Myocyte (in vitro differentiated cells): ENCODE data around the gene PRDM15. TPM values are rescaled to one million over a fixed set of nuclear protein-coding genes. Genes with fewer than 3 reads are reported as not detected.

Source experiments
- DNase-seq: peaks from one replicate; pipeline ENCODE4 v3.0.0-alpha.2; 2012; ENCODE audit warnings: low read depth
- total RNA-seq: library from RNA; depleted of rRNA; stranded (reverse); fragments of >200 nt; gene quantifications from 2 replicates; pipeline ENCODE4 v1.2.3, GENCODE V29; 2014

PRDM15 gene
- total RNA-seq, 1 donor from 2014 or later, result 10.2 TPM

GRCh38 chr21:41765973-41766882 is 112.9 kb downstream of the PRDM15 start:
- DNase-seq, result no peak

- DNase-seq, result no peak
Measured at GRCh38 chr21:41765420-41765821, 113.7 kb downstream of the PRDM15 start.

- no peak for DNase-seq
Measured at GRCh38 chr21:41764558-41765419, 114.4 kb downstream of the PRDM15 start.

GRCh38 chr21:41763996-41764395 is 115.1 kb downstream of the PRDM15 start:
- DNase-seq, result no peak

- no peak for DNase-seq
Measured at GRCh38 chr21:41763398-41763931, 115.7 kb downstream of the PRDM15 start.

- no peak for DNase-seq
Measured at GRCh38 chr21:41762753-41763152, 116.4 kb downstream of the PRDM15 start.

DNA sequence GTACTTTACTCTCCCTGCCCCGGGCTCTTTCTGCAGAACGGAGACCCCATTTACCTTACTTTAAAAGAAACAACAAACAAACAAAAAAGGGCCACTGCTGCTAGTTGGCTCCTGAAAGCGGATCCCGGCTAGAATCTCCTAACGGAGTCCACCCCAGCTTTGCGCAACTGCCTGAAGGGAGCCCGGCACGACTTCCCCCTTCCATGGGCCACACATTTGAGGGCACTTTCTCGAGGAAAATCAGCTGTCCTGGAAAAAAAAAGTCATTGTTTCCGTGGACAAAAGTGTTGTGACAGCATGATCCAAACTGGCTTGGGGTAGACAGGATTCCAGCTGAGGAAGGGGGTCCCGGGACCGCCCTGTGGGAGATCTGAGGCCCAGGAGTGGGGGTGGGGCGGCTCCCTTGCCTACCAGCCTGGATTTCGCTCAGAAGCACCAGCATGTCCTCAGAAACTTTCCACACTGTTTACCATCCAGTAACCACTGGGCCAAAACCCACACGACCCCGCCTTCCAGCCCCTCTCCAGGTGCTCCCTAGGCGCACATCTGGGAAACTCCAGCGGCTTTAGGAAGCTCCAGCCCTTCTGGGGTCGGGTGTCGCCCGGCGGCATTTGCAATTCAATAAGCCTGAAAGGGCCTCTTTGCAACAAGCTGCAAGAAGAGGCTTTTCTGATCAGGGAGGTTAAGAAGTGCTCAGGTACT is 117.1 kb downstream of the PRDM15 start:
- DNase-seq, result no peak

DNA sequence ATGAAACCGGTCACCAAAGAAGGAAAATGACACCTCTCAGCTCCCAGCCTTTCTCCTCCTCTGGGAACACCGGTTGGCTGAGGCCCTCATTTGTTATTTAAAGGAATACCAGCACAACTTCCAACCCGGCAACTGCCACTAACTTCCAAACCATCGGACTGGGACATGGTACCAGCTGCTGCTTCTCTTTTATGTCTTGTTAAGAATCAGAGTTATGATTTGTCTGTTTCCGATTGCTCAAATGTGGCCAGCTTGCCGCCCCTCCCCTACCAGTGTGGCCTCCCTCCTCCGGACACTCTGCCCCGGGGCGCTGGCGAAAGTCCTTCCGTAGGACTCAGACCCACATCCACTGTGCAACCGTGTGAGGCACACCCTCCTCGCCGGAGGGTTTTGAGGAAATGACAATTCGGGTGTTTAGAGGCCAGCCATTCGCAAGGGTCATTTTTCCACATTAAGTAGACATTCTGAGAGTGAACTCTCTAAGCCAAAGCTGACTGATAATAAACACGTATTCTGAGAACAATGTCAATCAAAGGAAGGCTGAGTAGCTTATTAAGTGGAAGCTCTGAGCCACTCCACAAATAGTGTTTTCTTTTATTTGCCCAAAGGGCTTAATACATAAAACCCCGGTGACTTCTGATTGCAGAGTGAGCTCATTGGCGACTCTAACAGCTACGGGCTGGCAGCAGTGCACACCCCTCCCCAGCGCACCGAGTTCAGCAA is 117.8 kb downstream of the PRDM15 start:
- DNase-seq, result peak; percentile 30

DNA sequence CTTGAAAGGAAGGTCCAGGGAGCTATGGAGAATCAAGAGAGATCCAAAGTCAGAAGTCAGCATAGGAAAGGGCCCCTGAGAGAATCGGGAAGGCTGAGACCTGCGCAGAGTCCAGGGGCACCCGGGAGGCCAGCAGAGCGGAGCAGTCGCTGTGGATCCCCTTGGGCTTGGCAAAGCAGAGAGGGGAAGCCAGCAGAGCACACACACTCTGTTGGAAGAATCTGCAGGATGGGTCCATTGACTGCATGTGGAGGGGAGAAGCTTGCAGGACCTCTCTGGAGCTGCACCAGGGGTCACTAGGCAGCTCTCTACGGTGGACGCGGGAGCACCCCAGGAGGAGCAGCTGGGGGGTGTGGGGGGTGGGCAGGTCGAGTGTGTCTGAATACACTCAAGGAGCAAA is 118.7 kb downstream of the PRDM15 start:
- DNase-seq, result no peak

DNA sequence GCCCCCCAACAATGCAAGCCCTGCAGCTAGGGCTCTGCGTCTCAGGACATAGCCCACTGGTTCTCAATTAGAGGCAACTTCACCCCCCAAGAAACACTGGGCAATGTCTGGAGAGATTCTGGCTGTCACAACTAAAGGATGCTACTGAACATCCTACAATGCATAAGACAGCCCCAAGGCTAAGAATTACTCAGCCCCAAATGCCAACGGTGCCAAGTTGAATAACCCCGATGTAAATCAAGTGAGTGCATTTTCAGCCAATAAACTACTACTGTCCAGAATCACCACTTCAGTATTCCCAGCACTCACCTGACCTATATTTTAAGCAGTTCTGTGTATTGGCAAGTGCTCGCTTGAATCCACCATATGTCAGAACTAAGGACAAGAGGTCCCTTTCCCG is 119.2 kb downstream of the PRDM15 start:
- no peak for DNase-seq

GRCh38 chr21:41759214-41759840 is 119.8 kb downstream of the PRDM15 start:
- no peak for DNase-seq

- DNase-seq, result no peak
Measured at GRCh38 chr21:41758550-41758949, 120.6 kb downstream of the PRDM15 start.

GRCh38 chr21:41755934-41756773 is 123.0 kb downstream of the PRDM15 start:
- no peak for DNase-seq

- DNase-seq, result no peak
Measured at GRCh38 chr21:41755258-41755933, 123.7 kb downstream of the PRDM15 start.

- peak; percentile 6 for DNase-seq
Measured at GRCh38 chr21:41754479-41754891, 124.7 kb downstream of the PRDM15 start.

DNA sequence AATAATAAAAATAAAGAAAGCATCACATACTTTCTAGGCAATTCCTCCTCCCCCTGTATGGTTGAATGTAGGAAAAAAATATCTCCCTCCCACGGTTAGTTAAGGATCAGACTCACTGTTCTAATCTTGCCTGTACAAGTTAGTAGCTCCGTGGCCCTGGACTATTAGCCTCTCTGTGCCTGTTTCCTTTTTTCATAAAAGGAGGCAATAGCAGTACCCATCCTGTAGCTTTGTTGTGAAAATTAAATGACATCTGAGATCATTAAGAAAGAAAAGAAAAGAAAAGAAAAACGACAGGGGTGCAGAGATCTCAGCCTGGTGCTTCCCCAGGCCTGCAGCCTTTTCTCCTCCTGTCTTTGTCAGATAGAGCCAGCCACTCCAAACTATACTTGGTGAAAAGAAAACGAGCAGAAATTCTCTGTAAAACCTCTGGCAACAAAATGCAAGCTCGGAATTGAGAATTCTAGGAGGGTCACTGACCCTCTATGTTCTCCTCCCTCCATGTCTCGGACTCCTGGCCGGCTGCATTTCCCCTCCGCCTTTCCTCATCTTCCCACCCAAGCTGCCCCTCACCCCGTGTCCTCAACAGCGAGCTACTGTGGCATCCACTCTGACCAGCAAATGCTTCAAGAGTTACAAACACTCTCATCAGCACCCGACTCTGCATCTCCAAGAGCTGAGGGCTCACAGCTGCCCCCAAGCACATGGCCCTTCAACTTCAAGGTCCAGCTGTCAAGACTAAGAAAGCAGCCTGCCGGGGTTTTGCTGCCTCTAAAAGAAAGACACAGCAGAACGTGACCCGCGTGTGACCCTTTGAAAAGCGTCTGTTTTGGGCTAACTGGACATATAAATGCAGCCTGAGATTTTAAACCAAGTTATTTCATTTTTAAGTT is 125.9 kb downstream of the PRDM15 start:
- peak; percentile 16 for DNase-seq

GRCh38 chr21:41752231-41752681 is 126.9 kb downstream of the PRDM15 start:
- DNase-seq, result peak; percentile 47
